Large intestine (tissue), 3 donors: ENCODE measurements around the gene OR1F1. TPM values are rescaled to one million over a fixed set of nuclear protein-coding genes. Genes with fewer than 3 reads are reported as not detected.

Source experiments
- DNase-seq, 2 donors: peaks; one replicate each; pipeline versions ENCODE4 v3.0.0 to v3.0.0-alpha.2; 2013
- H3K27ac ChIP-seq: one replicate; pipeline ENCODE4 v1.5.1; 2013; ENCODE audit warnings: low read length
- H3K27me3 ChIP-seq: 2 replicates; pipeline ENCODE4 v1.6.1; 2013; ENCODE audit warnings: low read length; ENCODE audit not compliant: control insufficient read depth, insufficient read depth
- H3K36me3 ChIP-seq: 2 replicates; pipeline ENCODE4 v1.6.1; 2013; ENCODE audit warnings: low read length; ENCODE audit not compliant: control insufficient read depth, insufficient read depth
- H3K4me1 ChIP-seq: one replicate; pipeline ENCODE4 v1.6.1; 2013; ENCODE audit warnings: low read length; ENCODE audit not compliant: control insufficient read depth, insufficient read depth
- H3K4me3 ChIP-seq: one replicate; pipeline ENCODE4 v1.5.1; 2013; ENCODE audit warnings: low read length
- H3K9me3 ChIP-seq: one replicate; pipeline ENCODE4 v1.6.1; 2013; ENCODE audit warnings: mild to moderate bottlenecking, low read depth, low read length, moderate library complexity; ENCODE audit not compliant: control insufficient read depth
- WGBS: methylation state at CpG from one replicate; pipeline ENCODE4 v1.1.5; 2013; ENCODE audit warnings: low lambda C conversion rate; ENCODE audit not compliant: insufficient coverage; 5-methylcytosine and 5-hydroxymethylcytosine counted together
- polyA plus RNA-seq: library from polyadenylated mRNA; unstranded; fragments of 120-200 nt; gene quantifications from one replicate; pipeline ENCODE4 v1.2.1, GENCODE V29; 2013

OR1F1 gene
- polyA plus RNA-seq, 1 donor = not detected

- H3K4me3 ChIP-seq = no peak overlapping the region
- no peak for DNase-seq
- H3K27ac ChIP-seq = no peak overlapping the region
- H3K4me1 ChIP-seq = no peaks in the 10 kb centered on the region
- H3K36me3 ChIP-seq = no peaks in the 10 kb centered on the region
- H3K9me3 ChIP-seq = no peaks in the 10 kb centered on the region
- peaks cover under 1% of the 10 kb centered on the region for H3K27me3 ChIP-seq
- no CpG with 5 or more reads among the region's 14 CpGs for WGBS
Observed at GRCh38 chr16:3249451-3249850, 61.4 kb downstream of the OR1F1 start.

- H3K4me3 ChIP-seq = no peak overlapping the region
- no peaks in the 10 kb centered on the region for H3K9me3 ChIP-seq
- H3K27me3 ChIP-seq = peaks cover 10% of the 10 kb centered on the region
- WGBS = 50% methylated on average over 2 of the region's 4 CpGs
- H3K27ac ChIP-seq = no peak overlapping the region
- no peaks in the 10 kb centered on the region for H3K4me1 ChIP-seq
- no peak for DNase-seq
- no peaks in the 10 kb centered on the region for H3K36me3 ChIP-seq
Observed at GRCh38 chr16:3252967-3253366, 65.0 kb downstream of the OR1F1 start.

- H3K27me3 ChIP-seq = peaks cover 16% of the 10 kb centered on the region
- no peak overlapping the region for H3K4me3 ChIP-seq
- no peaks in the 10 kb centered on the region for H3K36me3 ChIP-seq
- no CpG with 5 or more reads among the region's 35 CpGs for WGBS
- H3K4me1 ChIP-seq = no peaks in the 10 kb centered on the region
- H3K27ac ChIP-seq = no peak overlapping the region
- H3K9me3 ChIP-seq = no peaks in the 10 kb centered on the region
- DNase-seq = no peak
Observed at GRCh38 chr16:3254309-3254708, 66.3 kb downstream of the OR1F1 start.

Other genes with a start within 250 kb of the OR1F1 start
- 0.66 TPM for gene KREMEN2, start 223.9 kb upstream of the OR1F1 start, polyA plus RNA-seq
- gene PAQR4, start 218.9 kb upstream of the OR1F1 start, polyA plus RNA-seq = 16.4 TPM
- 11.0 TPM for gene PKMYT1, start 207.8 kb upstream of the OR1F1 start, polyA plus RNA-seq
- 5.2 TPM for gene CLDN9, start 175.3 kb upstream of the OR1F1 start, polyA plus RNA-seq
- 26.0 TPM for gene CLDN6, start 170.0 kb upstream of the OR1F1 start, polyA plus RNA-seq
- gene TNFRSF12A, start 167.8 kb upstream of the OR1F1 start, polyA plus RNA-seq = 48.4 TPM
- gene HCFC1R1, start 164.3 kb upstream of the OR1F1 start, polyA plus RNA-seq = 57.8 TPM
- 46.7 TPM for gene THOC6, start 164.2 kb upstream of the OR1F1 start, polyA plus RNA-seq
- 14.0 TPM for gene BICDL2, start 151.3 kb upstream of the OR1F1 start, polyA plus RNA-seq
- gene MMP25, start 141.6 kb upstream of the OR1F1 start, polyA plus RNA-seq = 4.3 TPM
- 174 TPM for gene IL32, start 122.6 kb upstream of the OR1F1 start, polyA plus RNA-seq
- gene ZSCAN10, start 88.9 kb upstream of the OR1F1 start, polyA plus RNA-seq = 0.66 TPM
- 12.8 TPM for gene ZNF205, start 75.6 kb upstream of the OR1F1 start, polyA plus RNA-seq
- gene ZNF213, start 53.2 kb upstream of the OR1F1 start, polyA plus RNA-seq = 11.6 TPM
- gene ZNF200, start 47.0 kb downstream of the OR1F1 start, polyA plus RNA-seq = 10.8 TPM
- gene MEFV, start 68.4 kb downstream of the OR1F1 start, polyA plus RNA-seq = 0.45 TPM
- gene ZNF263, start 95.3 kb downstream of the OR1F1 start, polyA plus RNA-seq = 42.8 TPM
- gene TIGD7, start 117.2 kb downstream of the OR1F1 start, polyA plus RNA-seq = 10.7 TPM
- gene ZNF75A, start 117.3 kb downstream of the OR1F1 start, polyA plus RNA-seq = 40.6 TPM
- gene OR2C1, start 167.7 kb downstream of the OR1F1 start, polyA plus RNA-seq = 0.31 TPM
- 15.9 TPM for gene ZSCAN32, start 212.8 kb downstream of the OR1F1 start, polyA plus RNA-seq
- gene ZNF174, start 213.0 kb downstream of the OR1F1 start, polyA plus RNA-seq = 11.4 TPM